ENCODE measurements around the gene ADAMTS19. TPM values are rescaled to one million over a fixed set of nuclear protein-coding genes. Genes with fewer than 3 reads are reported as not detected.
A peak's percentile ranks its signal among the peaks of the same experiment; 100 is the strongest.

Gene ADAMTS19
- total and polyA plus RNA-seq, 8 donors, result 0.05 to 18.0 (median 0.87) TPM; not detected in 4

DNA sequence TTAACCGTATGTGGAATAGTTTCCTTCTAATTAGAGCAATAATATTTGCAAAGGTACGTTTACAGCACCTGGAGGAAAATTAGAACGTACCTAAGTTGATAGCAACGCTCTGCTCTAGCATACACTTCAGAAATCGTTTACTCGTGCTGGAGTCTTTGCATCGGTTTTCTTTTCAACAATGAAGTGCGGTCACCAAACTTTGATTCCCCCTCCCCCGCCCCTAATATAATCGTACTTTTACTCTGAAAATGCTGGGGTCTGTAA, 506 bp downstream of the ADAMTS19 start:
- Histone ChIP-seq H3K4me3 (peak overlapping the region; percentile 36 to 65 (median 50)), H3K9me3 (no peaks in the 10 kb centered on the region), H3K27me3 (peaks cover 0 to 45% (median 30%) of the 10 kb centered on the region in 3 donors), H3K36me3 (no peaks in the 10 kb centered on the region), H3K4me1 (peaks cover 11 to 26% (median 25%) of the 10 kb centered on the region in 4 donors), H3K27ac (no peak overlapping the region)
- TF ChIP-seq POLR2A (IDR thresholded peaks at IDR 0.05) (no peak), POLR2AphosphoS5 (IDR thresholded peaks at IDR 0.05) (no peak), EP300 (IDR thresholded peaks at IDR 0.05) (no peak)
- TF ChIP-seq, protein P1, sequence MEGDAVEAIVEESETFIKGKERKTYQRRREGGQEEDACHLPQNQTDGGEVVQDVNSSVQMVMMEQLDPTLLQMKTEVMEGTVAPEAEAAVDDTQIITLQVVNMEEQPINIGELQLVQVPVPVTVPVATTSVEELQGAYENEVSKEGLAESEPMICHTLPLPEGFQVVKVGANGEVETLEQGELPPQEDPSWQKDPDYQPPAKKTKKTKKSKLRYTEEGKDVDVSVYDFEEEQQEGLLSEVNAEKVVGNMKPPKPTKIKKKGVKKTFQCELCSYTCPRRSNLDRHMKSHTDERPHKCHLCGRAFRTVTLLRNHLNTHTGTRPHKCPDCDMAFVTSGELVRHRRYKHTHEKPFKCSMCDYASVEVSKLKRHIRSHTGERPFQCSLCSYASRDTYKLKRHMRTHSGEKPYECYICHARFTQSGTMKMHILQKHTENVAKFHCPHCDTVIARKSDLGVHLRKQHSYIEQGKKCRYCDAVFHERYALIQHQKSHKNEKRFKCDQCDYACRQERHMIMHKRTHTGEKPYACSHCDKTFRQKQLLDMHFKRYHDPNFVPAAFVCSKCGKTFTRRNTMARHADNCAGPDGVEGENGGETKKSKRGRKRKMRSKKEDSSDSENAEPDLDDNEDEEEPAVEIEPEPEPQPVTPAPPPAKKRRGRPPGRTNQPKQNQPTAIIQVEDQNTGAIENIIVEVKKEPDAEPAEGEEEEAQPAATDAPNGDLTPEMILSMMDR (IDR thresholded peaks at IDR 0.05), result no peak
- WGBS, 5 donors, result 1 to 3% (median 2%) methylated on average over 10 of the region's 10 CpGs
- intact Hi-C loops (cut with DNase I; ENCODE audit: low total_unique reads), result no loop called here
- DNase-seq, result no peak

- Histone ChIP-seq H3K36me3 (no peaks in the 10 kb centered on the region), H3K4me3 (peak overlapping the region; percentile 36 to 65 (median 50)), H3K9me3 (no peaks in the 10 kb centered on the region), H3K27ac (no peak overlapping the region), H3K4me1 (peaks cover 11 to 26% (median 25%) of the 10 kb centered on the region in 4 donors), H3K27me3 (peaks cover 0 to 45% (median 30%) of the 10 kb centered on the region in 3 donors)
- TF ChIP-seq, protein P1 (IDR thresholded peaks at IDR 0.05), result peak in 3 of 7 experiments; percentile 13 to 25 (median 18)
- TF ChIP-seq POLR2AphosphoS5 (IDR thresholded peaks at IDR 0.05), result no peak
- peak; percentile 51 to 80 for DNase-seq
- 1 to 2% (median 1%) methylated on average over 25 to 88 of the region's 88 CpGs for WGBS, 5 donors
- intact Hi-C loops (cut with DNase I; ENCODE audit: low total_unique reads), result no loop called here
These were observed 1.0 kb downstream of the ADAMTS19 start for GRCh38 chr5:129460936-129461710.

GRCh38 chr5:129461711-129462332, 1.7 kb downstream of the ADAMTS19 start:
- 33 to 62% (median 43%) methylated on average over 13 of the region's 13 CpGs for WGBS, 5 donors
- Histone ChIP-seq H3K36me3 (no peaks in the 10 kb centered on the region), H3K4me1 (peaks cover 11 to 26% (median 25%) of the 10 kb centered on the region in 4 donors), H3K9me3 (no peaks in the 10 kb centered on the region), H3K27me3 (peaks cover 0 to 45% (median 30%) of the 10 kb centered on the region in 3 donors), H3K27ac (no peak overlapping the region), H3K4me3 (peak overlapping the region; percentile 36 to 65 (median 50))
- no peak for TF ChIP-seq EP300 (IDR thresholded peaks at IDR 0.05)
- no peak for TF ChIP-seq POLR2A (IDR thresholded peaks at IDR 0.05)
- intact Hi-C loops (cut with DNase I; ENCODE audit: low total_unique reads), result no loop called here
- DNase-seq, result no peak

- 75 to 83% (median 79%) methylated on average over 4 of the region's 4 CpGs for WGBS, 5 donors
- H3K9me3 ChIP-seq, result no peaks in the 10 kb centered on the region
- peaks cover 0 to 27% (median 13%) of the 10 kb centered on the region in 3 donors for H3K27me3 ChIP-seq
- TF ChIP-seq POLR2A (IDR thresholded peaks at IDR 0.05), result no peak
- TF ChIP-seq POLR2AphosphoS5 (IDR thresholded peaks at IDR 0.05), result no peak
- TF ChIP-seq, protein P1 (IDR thresholded peaks at IDR 0.05), result no peak
- no peak for TF ChIP-seq EP300 (IDR thresholded peaks at IDR 0.05)
- H3K4me3 ChIP-seq, result no peak overlapping the region
- DNase-seq, result no peak
- peaks cover 0 to 12% (median 9%) of the 10 kb centered on the region in 4 donors for H3K4me1 ChIP-seq
- no peak overlapping the region for H3K27ac ChIP-seq
- intact Hi-C loops (cut with DNase I; ENCODE audit: low total_unique reads), result no loop called here
- H3K36me3 ChIP-seq, result no peaks in the 10 kb centered on the region
These were observed 5.8 kb downstream of the ADAMTS19 start for GRCh38 chr5:129465776-129466344.
